ENCODE results near the gene ACP3.

ACP3 gene

DNA sequence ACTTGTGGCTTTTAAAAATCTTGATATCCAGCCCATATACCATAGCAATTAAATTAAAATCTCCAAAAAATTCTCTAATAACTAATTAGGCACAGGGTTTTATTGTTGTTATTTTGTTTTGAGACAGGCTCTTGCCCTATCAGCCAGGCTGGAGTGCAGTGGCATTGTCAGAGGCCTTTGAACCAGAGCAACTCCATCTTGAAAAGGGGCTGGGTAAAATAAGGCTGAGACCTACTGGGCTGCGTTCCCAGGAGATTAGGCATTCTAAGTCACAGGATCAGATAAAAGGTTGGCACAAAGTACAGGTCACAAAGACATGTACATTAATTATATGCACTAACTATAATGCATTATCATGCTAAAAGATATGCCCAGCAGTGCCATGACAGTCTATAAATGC lies 31.2 kb upstream of the ACP3 start:
- no peaks in the 10 kb centered on the region for H3K9me2 ChIP-seq (ENCODE audit: low read depth, low read length)
- no peaks in the 10 kb centered on the region for H3K27me3 ChIP-seq (ENCODE audit: insufficient read depth, low read length)
- no peaks in the 10 kb centered on the region for H4K20me1 ChIP-seq (ENCODE audit: insufficient read depth, low read length)
- TF ChIP-seq, protein P1, sequence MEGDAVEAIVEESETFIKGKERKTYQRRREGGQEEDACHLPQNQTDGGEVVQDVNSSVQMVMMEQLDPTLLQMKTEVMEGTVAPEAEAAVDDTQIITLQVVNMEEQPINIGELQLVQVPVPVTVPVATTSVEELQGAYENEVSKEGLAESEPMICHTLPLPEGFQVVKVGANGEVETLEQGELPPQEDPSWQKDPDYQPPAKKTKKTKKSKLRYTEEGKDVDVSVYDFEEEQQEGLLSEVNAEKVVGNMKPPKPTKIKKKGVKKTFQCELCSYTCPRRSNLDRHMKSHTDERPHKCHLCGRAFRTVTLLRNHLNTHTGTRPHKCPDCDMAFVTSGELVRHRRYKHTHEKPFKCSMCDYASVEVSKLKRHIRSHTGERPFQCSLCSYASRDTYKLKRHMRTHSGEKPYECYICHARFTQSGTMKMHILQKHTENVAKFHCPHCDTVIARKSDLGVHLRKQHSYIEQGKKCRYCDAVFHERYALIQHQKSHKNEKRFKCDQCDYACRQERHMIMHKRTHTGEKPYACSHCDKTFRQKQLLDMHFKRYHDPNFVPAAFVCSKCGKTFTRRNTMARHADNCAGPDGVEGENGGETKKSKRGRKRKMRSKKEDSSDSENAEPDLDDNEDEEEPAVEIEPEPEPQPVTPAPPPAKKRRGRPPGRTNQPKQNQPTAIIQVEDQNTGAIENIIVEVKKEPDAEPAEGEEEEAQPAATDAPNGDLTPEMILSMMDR (IDR thresholded peaks at IDR 0.05; ENCODE audit: low read length) = no peak
- no peak for TF ChIP-seq EZH2 (IDR thresholded peaks at IDR 0.05; ENCODE audit: borderline replicate concordance, low read length)
- H3K79me2 ChIP-seq (ENCODE audit: insufficient read depth, low read length) = no peaks in the 10 kb centered on the region
- H3K9ac ChIP-seq (ENCODE audit: low read length) = no peak overlapping the region
- no peak overlapping the region for H2AFZ ChIP-seq (ENCODE audit: low read length)
- no peaks in the 10 kb centered on the region for H3K4me1 ChIP-seq (ENCODE audit: insufficient read depth, low read length, severe bottlenecking)
- no peaks in the 10 kb centered on the region for H3K9me3 ChIP-seq (ENCODE audit: low read length)
- H3F3A ChIP-seq (ENCODE audit: insufficient read depth, low read length) = no peaks in the 10 kb centered on the region
- no peaks in the 10 kb centered on the region for H3K36me3 ChIP-seq (ENCODE audit: insufficient read depth, low read length)
- no peak overlapping the region for H3K4me2 ChIP-seq (ENCODE audit: low read length)
- no peak overlapping the region for H3K4me3 ChIP-seq (ENCODE audit: low read depth, low read length, poor library complexity, severe bottlenecking)
- H3K27ac ChIP-seq (ENCODE audit: low read depth, low read length, poor library complexity, severe bottlenecking) = no peak overlapping the region

DNA sequence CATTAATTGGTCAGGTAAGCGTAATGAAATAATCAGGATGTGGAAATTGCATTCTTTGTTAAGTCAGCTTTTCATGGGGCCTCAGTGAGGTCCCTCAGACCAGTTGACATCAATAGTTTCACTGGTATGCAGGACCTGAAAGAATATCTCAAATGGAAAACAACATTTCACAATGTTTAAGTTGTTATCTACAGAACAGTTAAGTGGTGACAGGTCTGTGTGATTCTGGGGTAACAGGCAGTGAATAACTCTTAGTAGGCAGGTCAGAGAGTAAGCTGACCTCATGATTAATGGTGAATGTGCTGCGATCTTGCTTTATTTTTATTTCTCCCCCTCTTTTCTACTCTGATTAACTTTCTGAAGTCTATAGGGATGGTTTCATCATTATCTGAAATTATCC lies 28.9 kb upstream of the ACP3 start:
- Histone ChIP-seq H3K27ac (ENCODE audit: low read depth, low read length, poor library complexity, severe bottlenecking) (no peak overlapping the region), H3K4me3 (ENCODE audit: low read depth, low read length, poor library complexity, severe bottlenecking) (no peak overlapping the region), H3K9ac (ENCODE audit: low read length) (no peak overlapping the region), H3K36me3 (ENCODE audit: insufficient read depth, low read length) (no peaks in the 10 kb centered on the region), H4K20me1 (ENCODE audit: insufficient read depth, low read length) (no peaks in the 10 kb centered on the region), H3K27me3 (ENCODE audit: insufficient read depth, low read length) (no peaks in the 10 kb centered on the region), H2AFZ (ENCODE audit: low read length) (no peak overlapping the region), H3K4me1 (ENCODE audit: insufficient read depth, low read length, severe bottlenecking) (no peaks in the 10 kb centered on the region), H3F3A (ENCODE audit: insufficient read depth, low read length) (no peaks in the 10 kb centered on the region), H3K9me2 (ENCODE audit: low read depth, low read length) (no peaks in the 10 kb centered on the region), H3K79me2 (ENCODE audit: insufficient read depth, low read length) (no peaks in the 10 kb centered on the region), H3K9me3 (ENCODE audit: low read length) (no peaks in the 10 kb centered on the region), H3K4me2 (ENCODE audit: low read length) (no peak overlapping the region)
- TF ChIP-seq EZH2 (IDR thresholded peaks at IDR 0.05; ENCODE audit: borderline replicate concordance, low read length) = no peak

DNA sequence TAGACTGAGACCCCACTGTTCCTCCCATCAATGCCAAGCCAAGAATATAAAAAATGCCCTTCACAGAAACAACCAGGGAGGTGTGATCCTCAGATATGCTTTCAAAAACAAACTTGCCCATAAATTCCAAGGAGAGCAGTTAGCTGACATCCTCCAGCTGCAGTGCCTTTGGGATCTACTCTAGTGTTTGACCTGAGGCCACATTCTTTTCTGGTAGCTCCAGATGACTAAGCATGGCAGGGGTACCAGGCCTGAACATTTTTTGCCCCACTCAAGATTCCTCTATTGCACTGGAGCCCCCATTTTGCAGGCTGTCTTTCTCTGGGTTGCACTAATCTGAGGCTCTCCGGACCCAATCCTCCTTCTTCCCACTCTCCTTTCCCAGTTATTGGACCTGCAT lies 27.9 kb upstream of the ACP3 start:
- Histone ChIP-seq H4K20me1 (ENCODE audit: insufficient read depth, low read length) (no peaks in the 10 kb centered on the region), H3K9ac (ENCODE audit: low read length) (no peak overlapping the region), H3K9me2 (ENCODE audit: low read depth, low read length) (no peaks in the 10 kb centered on the region), H3K27ac (ENCODE audit: low read depth, low read length, poor library complexity, severe bottlenecking) (no peak overlapping the region), H3K36me3 (ENCODE audit: insufficient read depth, low read length) (no peaks in the 10 kb centered on the region), H3K27me3 (ENCODE audit: insufficient read depth, low read length) (no peaks in the 10 kb centered on the region), H3K4me3 (ENCODE audit: low read depth, low read length, poor library complexity, severe bottlenecking) (no peak overlapping the region), H3F3A (ENCODE audit: insufficient read depth, low read length) (no peaks in the 10 kb centered on the region), H3K9me3 (ENCODE audit: low read length) (no peaks in the 10 kb centered on the region), H3K4me2 (ENCODE audit: low read length) (no peak overlapping the region), H2AFZ (ENCODE audit: low read length) (no peak overlapping the region), H3K79me2 (ENCODE audit: insufficient read depth, low read length) (no peaks in the 10 kb centered on the region), H3K4me1 (ENCODE audit: insufficient read depth, low read length, severe bottlenecking) (no peaks in the 10 kb centered on the region)
- TF ChIP-seq, protein P1 (IDR thresholded peaks at IDR 0.05; ENCODE audit: low read length) = no peak
- TF ChIP-seq EZH2 (IDR thresholded peaks at IDR 0.05; ENCODE audit: borderline replicate concordance, low read length) = no peak

DNA sequence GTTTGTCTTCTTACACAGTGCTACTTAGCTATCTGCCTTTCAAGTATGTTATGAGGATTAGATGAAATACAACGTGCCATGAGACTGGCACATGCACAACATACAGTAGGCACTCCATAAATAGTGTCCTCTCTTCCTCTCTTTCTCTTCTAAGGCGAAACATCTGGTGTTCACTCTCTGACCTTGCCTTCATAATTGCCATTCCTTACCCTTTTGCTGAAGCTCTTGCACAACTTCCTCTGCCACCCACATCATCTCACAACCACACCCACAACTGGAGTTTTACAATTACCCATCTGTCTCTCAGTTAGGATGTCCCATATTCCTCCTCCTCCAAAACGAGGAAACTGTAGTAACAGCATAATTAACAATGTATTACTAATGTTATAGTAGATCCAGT lies 26.4 kb upstream of the ACP3 start:
- no peak overlapping the region for H3K27ac ChIP-seq (ENCODE audit: low read depth, low read length, poor library complexity, severe bottlenecking)
- TF ChIP-seq, protein P1 (IDR thresholded peaks at IDR 0.05; ENCODE audit: low read length) = no peak
- TF ChIP-seq EZH2 (IDR thresholded peaks at IDR 0.05; ENCODE audit: borderline replicate concordance, low read length) = no peak
- H3K36me3 ChIP-seq (ENCODE audit: insufficient read depth, low read length) = no peaks in the 10 kb centered on the region
- H4K20me1 ChIP-seq (ENCODE audit: insufficient read depth, low read length) = no peaks in the 10 kb centered on the region
- no peaks in the 10 kb centered on the region for H3K9me2 ChIP-seq (ENCODE audit: low read depth, low read length)
- no peaks in the 10 kb centered on the region for H3K79me2 ChIP-seq (ENCODE audit: insufficient read depth, low read length)
- H3K4me2 ChIP-seq (ENCODE audit: low read length) = no peak overlapping the region
- H3K4me1 ChIP-seq (ENCODE audit: insufficient read depth, low read length, severe bottlenecking) = no peaks in the 10 kb centered on the region
- no peak overlapping the region for H3K9ac ChIP-seq (ENCODE audit: low read length)
- H2AFZ ChIP-seq (ENCODE audit: low read length) = no peak overlapping the region
- H3K4me3 ChIP-seq (ENCODE audit: low read depth, low read length, poor library complexity, severe bottlenecking) = no peak overlapping the region
- H3K9me3 ChIP-seq (ENCODE audit: low read length) = no peaks in the 10 kb centered on the region
- no peaks in the 10 kb centered on the region for H3K27me3 ChIP-seq (ENCODE audit: insufficient read depth, low read length)
- H3F3A ChIP-seq (ENCODE audit: insufficient read depth, low read length) = no peaks in the 10 kb centered on the region
